ENCODE measurements around the gene ARHGAP12.

DNA sequence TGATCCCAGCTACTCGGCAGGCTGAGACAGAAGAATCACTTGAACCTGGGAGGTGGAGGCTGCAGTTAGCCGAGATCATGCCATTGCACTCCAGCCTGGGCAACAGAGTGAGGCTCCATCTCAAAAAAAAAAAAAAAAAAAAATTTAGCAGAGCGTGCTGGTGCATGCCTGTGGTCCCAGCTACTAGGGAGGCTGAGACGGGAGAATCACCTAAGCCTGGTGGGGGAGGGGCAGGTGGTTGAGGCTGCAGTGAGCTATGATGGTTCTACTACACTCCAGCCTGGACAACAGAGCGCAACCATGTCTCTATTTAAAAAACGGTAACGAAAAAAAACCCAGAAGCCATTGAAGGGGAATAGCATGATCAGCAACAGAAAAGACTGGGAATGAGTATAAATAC, 89.9 kb downstream of the ARHGAP12 start:
- TF ChIP-seq, protein P1, sequence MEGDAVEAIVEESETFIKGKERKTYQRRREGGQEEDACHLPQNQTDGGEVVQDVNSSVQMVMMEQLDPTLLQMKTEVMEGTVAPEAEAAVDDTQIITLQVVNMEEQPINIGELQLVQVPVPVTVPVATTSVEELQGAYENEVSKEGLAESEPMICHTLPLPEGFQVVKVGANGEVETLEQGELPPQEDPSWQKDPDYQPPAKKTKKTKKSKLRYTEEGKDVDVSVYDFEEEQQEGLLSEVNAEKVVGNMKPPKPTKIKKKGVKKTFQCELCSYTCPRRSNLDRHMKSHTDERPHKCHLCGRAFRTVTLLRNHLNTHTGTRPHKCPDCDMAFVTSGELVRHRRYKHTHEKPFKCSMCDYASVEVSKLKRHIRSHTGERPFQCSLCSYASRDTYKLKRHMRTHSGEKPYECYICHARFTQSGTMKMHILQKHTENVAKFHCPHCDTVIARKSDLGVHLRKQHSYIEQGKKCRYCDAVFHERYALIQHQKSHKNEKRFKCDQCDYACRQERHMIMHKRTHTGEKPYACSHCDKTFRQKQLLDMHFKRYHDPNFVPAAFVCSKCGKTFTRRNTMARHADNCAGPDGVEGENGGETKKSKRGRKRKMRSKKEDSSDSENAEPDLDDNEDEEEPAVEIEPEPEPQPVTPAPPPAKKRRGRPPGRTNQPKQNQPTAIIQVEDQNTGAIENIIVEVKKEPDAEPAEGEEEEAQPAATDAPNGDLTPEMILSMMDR (conservative IDR thresholded peaks at IDR 0.05) = no peak
- no peak for TF ChIP-seq EZH2 (IDR thresholded peaks at IDR 0.05; ENCODE audit: low read depth)
